Stimulated activated CD4-positive, alpha-beta T cell treated with anti-CD3 and anti-CD28 coated beads, Interleukin-12 subunit alpha, Interleukin-12 subunit beta, amount 100 ng/mL, for 48 hours (primary cell): Measurements from ENCODE around the gene SSTR5.
"Not testable (repeated sequence)": the region's sequence is repeated elsewhere in the genome, so short reads cannot be mapped to it uniquely, and the experiment has no call there.

ENCODE experiments used
- DNase-seq, 3 donors: peaks; one replicate each; pipeline ENCODE4 v3.0.0-alpha.2; 2020; ENCODE audit warnings: low read depth in 2 of 3, low spot score in 1 of 3

Gene SSTR5

DNA sequence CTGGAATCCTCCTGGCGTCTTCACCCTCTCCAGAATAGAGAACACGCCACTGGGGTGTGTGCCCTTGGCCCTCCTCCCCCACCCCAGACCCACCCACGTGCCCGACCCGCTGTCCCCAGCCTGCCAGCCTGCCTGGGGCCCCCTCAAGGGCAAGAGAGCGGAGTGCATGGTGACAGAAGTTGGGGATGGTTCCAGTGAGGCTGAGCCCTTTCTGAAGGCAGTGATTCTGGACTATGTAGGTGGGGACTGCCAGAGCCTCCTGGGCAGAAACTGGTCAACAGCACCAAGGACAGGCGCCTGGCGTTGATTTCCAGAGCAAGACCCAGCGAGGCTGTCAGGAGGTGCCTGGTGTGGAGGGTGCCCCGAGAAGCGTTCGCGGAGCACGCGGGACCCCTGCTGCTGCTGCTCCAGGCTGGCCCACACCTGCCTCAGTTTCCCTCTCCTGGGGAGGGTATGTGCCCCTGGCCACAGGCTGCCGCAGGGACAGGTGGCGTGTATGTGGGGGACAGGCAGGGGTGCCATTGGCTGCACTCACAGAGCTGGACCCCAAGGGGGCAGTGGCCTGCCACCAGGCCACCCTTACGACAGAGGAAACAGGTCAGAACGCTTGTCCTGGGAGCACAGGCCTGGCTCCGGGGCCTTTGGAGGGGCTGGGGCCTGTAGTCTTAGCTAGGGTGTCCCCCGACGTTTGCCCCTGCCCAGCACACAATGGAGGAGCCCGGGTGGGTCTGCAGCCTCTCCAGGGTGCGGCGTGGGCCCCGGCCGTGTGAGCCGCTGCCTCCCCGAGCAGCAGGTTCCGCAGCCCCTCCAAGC is 1.2 kb downstream of the SSTR5 start:
- DNase-seq = no peak

GRCh38 chr16:1074379-1074649 is 1.8 kb downstream of the SSTR5 start:
- no peak for DNase-seq

- no peak for DNase-seq
Measured at GRCh38 chr16:1075546-1075945, 3.0 kb downstream of the SSTR5 start.

GRCh38 chr16:1076801-1077576 is 4.4 kb downstream of the SSTR5 start:
- no peak for DNase-seq

DNA sequence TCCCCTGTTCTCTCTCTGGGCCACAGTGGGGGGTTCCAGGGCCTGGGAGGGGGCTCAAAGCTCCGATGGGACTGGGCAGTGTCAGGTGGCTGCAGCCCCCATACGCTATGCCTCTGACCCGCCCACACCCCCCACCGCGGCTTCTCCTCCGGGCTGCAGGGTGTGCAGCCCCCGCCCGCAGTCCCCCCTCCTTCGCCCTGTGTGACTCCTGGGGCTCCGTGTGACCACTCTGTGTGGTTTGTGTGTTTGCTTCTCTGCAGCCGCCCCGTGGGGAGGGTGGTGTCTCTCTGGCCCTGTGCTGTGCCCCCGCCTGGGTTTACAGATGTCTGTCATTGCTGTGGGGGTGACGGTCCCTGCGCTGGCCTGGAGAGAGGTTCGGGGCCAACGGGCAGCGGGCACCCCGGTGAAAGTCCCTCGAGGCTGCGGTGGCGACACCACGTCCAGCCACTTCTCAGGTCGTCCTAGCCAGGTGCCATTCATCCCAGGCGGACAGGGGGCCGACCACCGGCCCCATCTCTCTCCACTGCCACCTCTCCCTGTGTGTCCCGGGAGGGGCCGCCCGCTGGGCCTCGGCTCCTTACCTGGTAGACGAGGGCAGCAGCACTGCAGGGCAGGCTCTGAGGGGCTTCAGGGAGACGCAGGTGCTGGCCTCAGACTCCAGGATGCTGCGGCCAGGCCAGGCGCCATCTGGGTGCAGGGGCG is 5.5 kb downstream of the SSTR5 start:
- DNase-seq = no peak

GRCh38 chr16:1078579-1079021 is 6.1 kb downstream of the SSTR5 start:
- no peak for DNase-seq

GRCh38 chr16:1079341-1079740 is 6.8 kb downstream of the SSTR5 start:
- DNase-seq = no peak

GRCh38 chr16:1079786-1080525 is 7.4 kb downstream of the SSTR5 start:
- no peak for DNase-seq

DNA sequence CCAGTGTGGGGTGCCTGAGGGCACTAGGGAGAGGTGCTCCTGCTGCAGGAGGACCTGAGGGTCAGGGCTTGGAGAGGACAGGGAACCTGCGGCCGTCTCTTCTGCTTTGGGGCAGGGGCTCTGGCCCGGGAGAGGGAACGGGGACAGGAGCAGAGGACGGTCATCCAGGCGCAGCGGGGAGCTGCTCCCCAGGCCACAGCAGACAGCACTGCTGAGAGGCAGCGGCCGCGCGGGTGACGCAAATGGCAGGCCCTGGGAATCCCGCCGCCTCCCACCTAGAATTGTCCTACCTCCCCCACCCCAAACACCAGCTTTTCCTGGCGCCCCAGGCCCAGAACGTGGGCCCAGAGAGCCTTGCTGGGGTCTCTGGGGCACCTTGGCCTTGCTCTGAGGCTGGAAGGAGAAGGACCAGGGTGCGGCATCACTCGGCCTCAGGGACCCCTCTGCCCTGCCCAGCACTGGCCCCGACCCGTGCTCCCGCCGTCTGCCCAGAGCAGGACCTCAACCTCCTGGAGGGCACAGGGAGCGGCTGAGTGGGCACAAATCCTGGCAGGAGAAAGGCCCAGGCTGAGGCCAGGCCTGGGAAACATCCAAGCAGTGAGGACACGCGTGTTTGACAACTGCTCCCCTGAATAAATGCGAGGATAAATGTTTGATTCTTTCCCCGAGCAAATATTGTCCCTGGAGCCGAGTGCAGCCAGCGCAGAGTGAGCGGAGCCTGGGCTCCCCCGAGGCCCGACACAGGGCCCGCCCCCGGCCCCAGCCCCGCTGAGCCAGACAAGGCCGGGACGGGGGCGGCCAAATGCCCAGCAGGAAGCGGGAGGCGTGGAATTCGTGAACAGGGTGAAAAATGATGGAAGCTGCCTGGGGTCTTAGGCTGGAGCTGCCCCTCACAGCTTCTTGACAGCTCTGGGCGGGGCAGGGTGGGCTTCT is 8.5 kb downstream of the SSTR5 start:
- DNase-seq = no peak

DNA sequence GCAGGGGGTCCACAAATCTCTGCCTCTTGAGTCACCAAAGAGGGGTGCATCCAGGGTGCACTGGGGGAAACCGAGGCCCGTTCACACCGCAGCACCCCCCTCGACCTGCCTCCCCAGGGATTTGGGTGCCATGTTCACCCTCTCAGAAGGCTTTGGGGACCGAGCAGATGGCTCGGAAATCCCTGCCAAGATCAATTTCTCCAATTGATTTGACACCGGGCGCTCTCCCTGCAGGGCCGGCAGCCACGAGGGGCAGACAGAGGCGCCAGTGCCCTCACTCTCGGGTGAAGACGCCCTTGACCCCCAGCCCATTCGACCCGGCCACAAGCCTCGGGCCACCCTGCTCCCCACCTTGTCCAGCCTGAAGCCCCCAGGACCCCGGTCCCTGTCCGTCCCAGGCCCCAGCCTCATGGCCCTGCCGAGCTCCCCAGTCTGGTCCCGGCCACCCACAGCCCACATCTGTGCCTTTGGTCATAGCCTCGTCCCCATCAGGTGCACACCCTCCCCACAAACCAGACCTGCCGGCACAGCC is 9.3 kb downstream of the SSTR5 start:
- DNase-seq = no peak

GRCh38 chr16:1082266-1082951 is 9.9 kb downstream of the SSTR5 start:
- no peak for DNase-seq

GRCh38 chr16:1082952-1083675 is 10.6 kb downstream of the SSTR5 start:
- no peak for DNase-seq

DNA sequence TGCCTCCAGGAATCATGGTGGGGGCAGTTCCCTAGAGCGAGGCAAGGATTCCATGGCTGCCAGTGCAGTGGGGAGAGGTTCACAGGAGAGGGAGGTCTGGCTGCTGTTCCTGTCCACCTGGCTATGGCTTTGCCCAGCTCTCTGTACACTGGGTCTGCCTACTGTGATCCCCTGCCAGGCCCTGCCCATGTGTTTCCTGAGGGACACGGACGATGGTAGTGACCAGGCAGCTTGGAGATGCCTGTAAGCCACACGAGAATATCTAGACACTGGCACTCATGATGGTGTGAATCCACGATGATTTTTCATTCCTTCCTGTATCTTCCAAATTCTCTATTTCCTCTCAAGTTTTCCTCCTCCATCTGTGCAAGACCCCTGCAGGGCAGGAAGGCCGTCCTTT is 12.4 kb downstream of the SSTR5 start:
- no peak for DNase-seq

- not testable (repeated sequence) for DNase-seq
Measured at GRCh38 chr16:1086443-1086842, 13.9 kb downstream of the SSTR5 start.

DNA sequence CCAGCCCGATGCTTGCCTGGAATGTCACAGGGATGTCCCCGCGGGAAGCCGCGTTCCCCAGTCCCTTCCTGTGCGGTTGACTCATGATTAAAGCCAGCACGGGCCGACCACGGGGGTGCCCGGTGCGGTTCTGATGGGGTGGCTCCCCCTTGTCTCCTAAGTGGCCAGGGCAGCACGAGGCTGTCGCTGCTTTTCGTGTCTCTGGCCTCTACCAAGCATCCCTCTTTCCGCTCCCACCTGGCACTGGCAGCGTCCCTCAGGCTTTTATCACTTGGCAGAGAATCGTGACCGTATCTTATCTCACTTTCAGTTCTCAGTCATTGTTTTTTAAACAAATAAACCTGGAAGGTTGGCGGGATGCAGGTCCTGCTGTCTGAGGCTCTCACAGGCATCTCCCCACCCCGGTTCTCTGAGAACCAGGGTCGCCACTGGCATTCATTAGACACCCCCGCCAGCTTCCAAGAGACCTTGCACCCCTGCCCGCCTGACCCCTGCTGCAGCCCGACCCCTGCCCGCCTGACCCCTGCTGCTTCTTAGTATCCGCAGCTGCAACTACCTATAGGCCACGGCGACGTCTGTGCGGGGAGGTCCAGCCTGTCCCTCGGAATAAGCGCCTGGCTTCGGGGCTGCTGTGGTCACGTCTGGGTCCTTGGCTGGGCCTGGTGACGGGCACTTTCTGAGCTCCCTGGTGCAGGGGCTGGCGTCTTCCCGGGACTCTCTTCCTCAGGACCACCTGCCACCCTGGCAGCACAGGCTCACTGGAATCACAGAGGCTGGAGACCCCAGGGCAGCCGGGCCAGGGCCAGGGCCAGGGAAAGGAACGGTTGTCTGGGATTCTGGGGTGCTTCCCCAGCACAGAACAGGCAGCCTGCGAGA is 16.0 kb downstream of the SSTR5 start:
- no peak for DNase-seq

- no peak for DNase-seq
Measured at GRCh38 chr16:1089439-1089821, 16.9 kb downstream of the SSTR5 start.

DNA sequence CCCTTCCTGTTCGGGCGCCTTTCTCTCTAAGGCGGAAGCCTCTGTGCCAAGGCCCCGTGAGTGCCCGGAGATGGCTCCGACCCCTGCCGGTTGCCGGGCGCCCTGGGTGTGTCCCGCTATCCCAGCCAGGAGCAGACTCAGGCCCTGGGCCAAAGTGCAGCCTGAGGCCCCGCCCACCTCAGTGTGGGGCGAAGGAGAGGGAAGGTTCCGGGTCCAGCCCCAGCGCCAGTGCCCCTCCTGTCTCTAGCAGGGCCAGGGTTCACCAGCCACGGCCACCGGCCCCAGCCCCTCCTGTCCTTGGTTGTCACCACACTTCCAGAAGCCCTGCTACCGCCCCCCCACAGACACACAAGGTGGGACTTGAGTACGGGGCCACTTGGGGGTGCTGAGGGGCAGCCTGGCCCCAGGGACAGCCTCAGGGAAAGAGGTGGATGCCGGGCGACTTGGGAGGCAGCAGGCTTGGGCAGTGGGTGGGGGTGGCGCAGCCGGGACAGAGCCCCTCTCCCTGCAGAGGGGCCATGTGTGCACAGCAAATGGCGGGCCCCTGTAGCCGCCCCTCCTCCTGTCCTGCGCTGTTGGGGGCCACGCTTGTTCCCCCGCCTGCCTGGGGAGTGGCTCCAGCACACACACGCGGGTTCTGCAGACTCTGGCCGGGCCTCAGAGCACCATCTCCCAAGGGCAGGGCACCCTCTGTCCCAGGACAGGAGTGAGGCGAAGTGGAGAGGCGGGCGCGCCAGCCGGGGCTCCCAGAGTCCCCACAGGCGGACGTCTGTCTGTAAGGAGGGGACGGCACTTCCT is 17.5 kb downstream of the SSTR5 start:
- DNase-seq = no peak
